Mesenchymal stem cell (in vitro differentiated cells and primary cell): Measurements from ENCODE around the gene CMSS1.

ENCODE experiments used
- DNase-seq: peaks from one replicate; pipeline ENCODE4 v3.0.0-alpha.2; 2013
- H2AFZ ChIP-seq: one replicate; pipeline ENCODE4 v1.6.1; 2013; ENCODE audit warnings: low read depth, mild to moderate bottlenecking, control low read depth, inconsistent platforms, low read length, moderate library complexity
- H2AK5ac ChIP-seq: 2 replicates; pipeline ENCODE4 v1.6.1; 2013; ENCODE audit warnings: low read length, moderate library complexity, mild to moderate bottlenecking, inconsistent platforms; ENCODE audit not compliant: severe bottlenecking
- H2BK120ac ChIP-seq: one replicate; pipeline ENCODE4 v1.6.1; 2013; ENCODE audit warnings: low read depth, mild to moderate bottlenecking, inconsistent platforms, low read length, moderate library complexity
- H2BK12ac ChIP-seq, 2 experiments: one replicate each; pipeline ENCODE4 v1.6.1; 2013; ENCODE audit warnings: inconsistent platforms in 2 of 2, low read length in 2 of 2, mild to moderate bottlenecking in 2 of 2, moderate library complexity in 2 of 2, control low read depth in 1 of 2
- H2BK15ac ChIP-seq: one replicate; pipeline ENCODE4 v1.6.1; 2013; ENCODE audit warnings: mild to moderate bottlenecking, low read depth, inconsistent platforms; ENCODE audit not compliant: poor library complexity, severe bottlenecking
- H2BK5ac ChIP-seq: 2 replicates; pipeline ENCODE4 v1.6.1; 2013; ENCODE audit warnings: low read depth, mild to moderate bottlenecking, low read length, control low read depth, inconsistent platforms; ENCODE audit not compliant: poor library complexity, severe bottlenecking
- H3K14ac ChIP-seq, 2 experiments: one replicate each; pipeline ENCODE4 v1.6.1; 2013; ENCODE audit warnings: inconsistent platforms in 2 of 2, low read length in 2 of 2, control low read depth in 1 of 2, mild to moderate bottlenecking in 1 of 2, moderate library complexity in 1 of 2
- H3K18ac ChIP-seq, 2 experiments: one replicate each; pipeline ENCODE4 v1.6.1; 2013; ENCODE audit warnings: inconsistent platforms in 2 of 2, low read length in 2 of 2, control low read depth in 1 of 2, low read depth in 1 of 2, mild to moderate bottlenecking in 1 of 2
- H3K23ac ChIP-seq, 2 experiments: one replicate each; pipeline ENCODE4 v1.6.1; 2013; ENCODE audit warnings: inconsistent platforms in 2 of 2, low read length in 2 of 2, mild to moderate bottlenecking in 2 of 2, moderate library complexity in 2 of 2, control low read depth in 1 of 2
- H3K27ac ChIP-seq: 2 replicates; pipeline ENCODE4 v1.5.1; 2013; ENCODE audit warnings: mild to moderate bottlenecking, moderate library complexity, low read length, control low read depth, inconsistent platforms; ENCODE audit not compliant: poor library complexity, severe bottlenecking
- H3K27me3 ChIP-seq, 2 experiments: 2 replicates each; pipeline versions ENCODE4 v1.6.1 to v1.7.0; 2013; ENCODE audit warnings: low read length in 2 of 2, mild to moderate bottlenecking in 2 of 2, moderate library complexity in 2 of 2, control low read depth in 1 of 2, inconsistent platforms in 1 of 2; ENCODE audit not compliant: control insufficient read depth in 1 of 2, insufficient read depth in 1 of 2
- H3K36me3 ChIP-seq, 2 experiments: 2 replicates each; pipeline versions ENCODE4 v1.6.1 to v1.7.0; 2013; ENCODE audit warnings: low read length in 2 of 2, control low read depth in 1 of 2, inconsistent platforms in 1 of 2, low read depth in 1 of 2, mild to moderate bottlenecking in 1 of 2; ENCODE audit not compliant: insufficient read depth in 2 of 2, control insufficient read depth in 1 of 2
- H3K4ac ChIP-seq, 2 experiments: one replicate each; pipeline ENCODE4 v1.6.1; 2013; ENCODE audit warnings: inconsistent platforms in 2 of 2, low read length in 2 of 2, mild to moderate bottlenecking in 2 of 2, moderate library complexity in 2 of 2, control low read depth in 1 of 2, low read depth in 1 of 2
- H3K4me1 ChIP-seq: 2 replicates; pipeline ENCODE4 v1.6.1; 2013; ENCODE audit warnings: low read depth, low read length, control low read depth; ENCODE audit not compliant: control insufficient read depth, insufficient read depth
- H3K4me2 ChIP-seq: 2 replicates; pipeline ENCODE4 v1.6.1; 2013; ENCODE audit warnings: low read length, mild to moderate bottlenecking, inconsistent platforms; ENCODE audit not compliant: poor library complexity, severe bottlenecking
- H3K4me3 ChIP-seq, 2 experiments: 2 replicates each; pipeline versions ENCODE4 v1.5.1 to v1.7.0; 2013; ENCODE audit warnings: low read length in 2 of 2, mild to moderate bottlenecking in 2 of 2, control low read depth in 1 of 2, low read depth in 1 of 2; ENCODE audit not compliant: insufficient read depth in 1 of 2
- H3K79me1 ChIP-seq: replicated peaks from 2 replicates; pipeline ENCODE4 v1.6.1; 2013; ENCODE audit warnings: mild to moderate bottlenecking, control low read depth, low read length, inconsistent platforms; ENCODE audit not compliant: poor library complexity, severe bottlenecking
- H3K9ac ChIP-seq: 2 replicates; pipeline ENCODE4 v1.7.0; 2013; ENCODE audit warnings: mild to moderate bottlenecking, low read length, moderate library complexity
- H3K9me3 ChIP-seq: 2 replicates; pipeline ENCODE4 v1.7.0; 2013; ENCODE audit warnings: mild to moderate bottlenecking, low read length; ENCODE audit not compliant: control insufficient read depth
- H4K8ac ChIP-seq: one replicate; pipeline ENCODE4 v1.6.1; 2013; ENCODE audit warnings: inconsistent platforms, mild to moderate bottlenecking, low read length, moderate library complexity
- H4K91ac ChIP-seq: one replicate; pipeline ENCODE4 v1.6.1; 2013; ENCODE audit warnings: mild to moderate bottlenecking, low read length, inconsistent platforms
- WGBS: methylation state at CpG from one replicate; pipeline ENCODE4 v1.1.7; 2013; ENCODE audit warnings: mixed read lengths; 5-methylcytosine and 5-hydroxymethylcytosine counted together

The CMSS1 gene

GRCh38 chr3:100086401-100086800, 268.7 kb downstream of the CMSS1 start:
- no peak overlapping the region for H3K4ac ChIP-seq
- peaks cover 3% of the 10 kb centered on the region for H3K4me1 ChIP-seq
- no peak overlapping the region for H2AFZ ChIP-seq
- H2BK120ac ChIP-seq, result no peak overlapping the region
- no peak overlapping the region for H3K18ac ChIP-seq
- no peak for DNase-seq
- no peak overlapping the region for H3K4me3 ChIP-seq
- no peak overlapping the region for H2BK15ac ChIP-seq
- H4K8ac ChIP-seq, result no peak overlapping the region
- H3K79me1 ChIP-seq, result peaks cover 4% of the 10 kb centered on the region
- no peak overlapping the region for H3K27ac ChIP-seq
- H3K36me3 ChIP-seq, result no peaks in the 10 kb centered on the region
- H4K91ac ChIP-seq, result no peak overlapping the region
- no peaks in the 10 kb centered on the region for H3K9me3 ChIP-seq
- no peak overlapping the region for H3K4me2 ChIP-seq
- H3K9ac ChIP-seq, result peak overlapping the region; percentile 81
- no peak overlapping the region for H2AK5ac ChIP-seq
- no peaks in the 10 kb centered on the region for H3K27me3 ChIP-seq
- no peak overlapping the region for H2BK5ac ChIP-seq
- no peak overlapping the region for H2BK12ac ChIP-seq
- no peak overlapping the region for H3K14ac ChIP-seq
- no CpG with 5 or more reads among the region's 1 CpG for WGBS
- no peak overlapping the region for H3K23ac ChIP-seq

- Histone ChIP-seq H3K18ac (no peak overlapping the region), H4K8ac (no peak overlapping the region), H3K9me3 (no peaks in the 10 kb centered on the region), H3K27ac (peak overlapping the region; percentile 5), H3K79me1 (peaks cover 4% of the 10 kb centered on the region), H3K4me1 (peaks cover 3% of the 10 kb centered on the region), H3K23ac (no peak overlapping the region), H2AK5ac (no peak overlapping the region), H3K9ac (peak overlapping the region; percentile 81), H2BK5ac (no peak overlapping the region), H3K4me2 (no peak overlapping the region), H3K4ac (no peak overlapping the region), H3K36me3 (no peaks in the 10 kb centered on the region), H3K27me3 (no peaks in the 10 kb centered on the region), H2BK12ac (no peak overlapping the region), H2BK15ac (no peak overlapping the region), H3K14ac (no peak overlapping the region), H4K91ac (no peak overlapping the region), H2BK120ac (no peak overlapping the region), H2AFZ (no peak overlapping the region), H3K4me3 (no peak overlapping the region)
- peak; percentile 80 for DNase-seq
Observed at GRCh38 chr3:100087198-100087597, 269.5 kb downstream of the CMSS1 start.

GRCh38 chr3:100088735-100089368, 271.2 kb downstream of the CMSS1 start:
- Histone ChIP-seq H2BK5ac (no peak overlapping the region), H2BK12ac (no peak overlapping the region), H4K91ac (no peak overlapping the region), H3K27me3 (no peaks in the 10 kb centered on the region), H2BK120ac (no peak overlapping the region), H3K4ac (no peak overlapping the region), H2AK5ac (no peak overlapping the region), H3K36me3 (no peaks in the 10 kb centered on the region), H3K4me2 (no peak overlapping the region), H3K79me1 (peaks cover 2% of the 10 kb centered on the region), H4K8ac (no peak overlapping the region), H3K14ac (no peak overlapping the region), H3K4me1 (peaks cover 3% of the 10 kb centered on the region), H3K27ac (no peak overlapping the region), H3K18ac (no peak overlapping the region), H2BK15ac (no peak overlapping the region), H3K9me3 (no peaks in the 10 kb centered on the region), H3K9ac (no peak overlapping the region), H3K23ac (no peak overlapping the region), H2AFZ (no peak overlapping the region), H3K4me3 (no peak overlapping the region)
- DNase-seq, result peak; percentile 80
- WGBS, result 100% methylated on average over 1 of the region's 2 CpGs

GRCh38 chr3:100089812-100090668, 272.4 kb downstream of the CMSS1 start:
- Histone ChIP-seq H3K4ac (peak overlapping the region in 1 of 2 experiments; percentile 58), H4K91ac (no peak overlapping the region), H3K79me1 (peaks cover 2% of the 10 kb centered on the region), H2BK120ac (peak overlapping the region; percentile 15), H3K4me2 (no peak overlapping the region), H3K9ac (peak overlapping the region; percentile 78), H2BK5ac (no peak overlapping the region), H3K4me1 (peaks cover 3% of the 10 kb centered on the region), H3K23ac (no peak overlapping the region), H4K8ac (peak overlapping the region; percentile 85), H3K36me3 (no peaks in the 10 kb centered on the region), H3K18ac (peak overlapping the region; percentile 49 to 92), H3K27ac (no peak overlapping the region), H3K9me3 (no peaks in the 10 kb centered on the region), H2BK15ac (no peak overlapping the region), H3K27me3 (no peaks in the 10 kb centered on the region), H2AK5ac (peak overlapping the region; percentile 44), H3K4me3 (peak overlapping the region in 1 of 2 experiments; percentile 60), H2AFZ (peak overlapping the region; percentile 76), H3K14ac (no peak overlapping the region), H2BK12ac (peak overlapping the region; percentile 59 to 82)
- WGBS, result 14% methylated on average over 6 of the region's 7 CpGs
- DNase-seq, result peak; percentile 86
